NCI-H146 treated with DMSO at 0.1 percent for 48 hours (cell line): Measurements from ENCODE around the gene CLEC9A.

Experiments
- DNase-seq: peaks from one replicate; lab custom pipeline; 2025; ENCODE audit not compliant: unreplicated experiment; lab: John Stamatoyannopoulos, UW

CLEC9A gene

GRCh38 chr12:10102322-10102721, 71.8 kb downstream of the CLEC9A start:
- no peak for DNase-seq

- DNase-seq = no peak
These were observed 79.9 kb downstream of the CLEC9A start for GRCh38 chr12:10110256-10110844.

DNA sequence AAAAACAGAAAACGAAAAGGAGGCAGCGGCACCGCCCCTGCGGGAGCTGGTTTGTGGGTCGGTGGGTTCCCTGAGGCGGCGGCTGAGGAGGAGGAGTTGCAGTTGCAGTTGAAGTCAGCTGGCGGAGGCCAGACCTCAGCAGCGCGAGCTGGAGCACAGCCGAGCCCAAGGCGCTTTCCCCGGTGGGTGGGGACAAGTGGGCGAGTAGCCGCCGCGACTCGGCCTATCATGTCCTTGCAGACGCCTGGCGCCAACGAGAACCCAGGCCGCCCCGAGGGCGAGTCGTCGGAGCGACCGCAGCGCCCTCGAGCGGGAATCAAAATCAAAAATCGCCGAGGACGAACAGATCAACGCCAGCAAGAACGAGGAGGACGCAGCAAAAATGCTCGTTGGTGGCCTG, 81.0 kb downstream of the CLEC9A start:
- DNase-seq = peak; percentile 29

GRCh38 chr12:10113075-10113474, 82.6 kb downstream of the CLEC9A start:
- no peak for DNase-seq

GRCh38 chr12:10113920-10114319, 83.4 kb downstream of the CLEC9A start:
- no peak for DNase-seq

DNA sequence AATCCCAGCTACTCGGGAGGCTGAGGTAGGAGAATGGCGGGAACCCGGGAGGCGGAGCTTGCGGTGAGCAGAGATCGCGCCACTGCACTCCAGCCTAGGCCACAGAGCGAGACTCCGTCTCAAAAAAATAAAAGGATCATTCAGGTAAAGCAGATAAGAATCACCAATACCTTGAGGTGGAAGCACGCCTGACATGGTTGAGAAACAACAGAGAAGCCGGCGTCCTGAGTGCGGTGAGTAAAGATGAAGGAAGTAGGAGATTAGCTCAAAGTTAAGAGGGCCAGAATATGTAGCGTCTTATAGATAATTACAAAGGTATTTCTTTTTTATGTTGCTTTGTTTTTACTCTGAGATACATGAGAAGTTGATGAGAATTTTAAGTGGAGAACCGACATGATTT, 84.8 kb downstream of the CLEC9A start:
- peak; percentile 37 for DNase-seq
